D721Med (cell line): Measurements from ENCODE around the gene TNN.

Source experiments
- DNase-seq: peaks from one replicate; pipeline ENCODE4 v3.0.0; 2011; ENCODE audit warnings: low spot score; ENCODE audit not compliant: insufficient read length
- FAIRE-seq: peaks from 2 replicates; lab custom pipeline; 2011; peaks lifted over from hg19 to GRCh38; lab: Jason Lieb, UNC
- TF ChIP-seq, protein P1 (sequence below): IDR thresholded peaks from 2 replicates; pipeline ENCODE4 v1.5.1; 2012; ENCODE audit warnings: mild to moderate bottlenecking, control low read depth; ENCODE audit not compliant: insufficient read depth; ENCODE audit errors: missing control alignments

The TNN gene

GRCh38 chr1:175078629-175079028 lies 11.0 kb downstream of the TNN start:
- TF ChIP-seq, protein P1, sequence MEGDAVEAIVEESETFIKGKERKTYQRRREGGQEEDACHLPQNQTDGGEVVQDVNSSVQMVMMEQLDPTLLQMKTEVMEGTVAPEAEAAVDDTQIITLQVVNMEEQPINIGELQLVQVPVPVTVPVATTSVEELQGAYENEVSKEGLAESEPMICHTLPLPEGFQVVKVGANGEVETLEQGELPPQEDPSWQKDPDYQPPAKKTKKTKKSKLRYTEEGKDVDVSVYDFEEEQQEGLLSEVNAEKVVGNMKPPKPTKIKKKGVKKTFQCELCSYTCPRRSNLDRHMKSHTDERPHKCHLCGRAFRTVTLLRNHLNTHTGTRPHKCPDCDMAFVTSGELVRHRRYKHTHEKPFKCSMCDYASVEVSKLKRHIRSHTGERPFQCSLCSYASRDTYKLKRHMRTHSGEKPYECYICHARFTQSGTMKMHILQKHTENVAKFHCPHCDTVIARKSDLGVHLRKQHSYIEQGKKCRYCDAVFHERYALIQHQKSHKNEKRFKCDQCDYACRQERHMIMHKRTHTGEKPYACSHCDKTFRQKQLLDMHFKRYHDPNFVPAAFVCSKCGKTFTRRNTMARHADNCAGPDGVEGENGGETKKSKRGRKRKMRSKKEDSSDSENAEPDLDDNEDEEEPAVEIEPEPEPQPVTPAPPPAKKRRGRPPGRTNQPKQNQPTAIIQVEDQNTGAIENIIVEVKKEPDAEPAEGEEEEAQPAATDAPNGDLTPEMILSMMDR, result no peak
- no peak for DNase-seq
- FAIRE-seq, result no peak

DNA sequence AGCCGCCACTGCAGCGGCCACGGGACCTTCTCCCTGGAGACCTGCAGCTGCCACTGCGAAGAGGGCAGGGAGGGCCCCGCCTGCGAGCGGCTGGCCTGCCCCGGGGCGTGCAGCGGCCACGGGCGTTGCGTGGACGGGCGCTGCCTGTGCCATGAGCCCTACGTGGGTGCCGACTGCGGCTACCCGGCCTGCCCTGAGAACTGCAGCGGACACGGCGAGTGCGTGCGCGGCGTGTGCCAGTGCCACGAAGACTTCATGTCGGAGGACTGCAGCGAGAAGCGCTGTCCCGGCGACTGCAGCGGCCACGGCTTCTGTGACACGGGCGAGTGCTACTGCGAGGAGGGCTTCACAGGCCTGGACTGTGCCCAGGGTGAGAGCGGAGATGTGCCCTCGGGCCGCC lies 11.7 kb downstream of the TNN start:
- TF ChIP-seq, protein P1, result no peak
- FAIRE-seq (no peak), DNase-seq (no peak)

DNA sequence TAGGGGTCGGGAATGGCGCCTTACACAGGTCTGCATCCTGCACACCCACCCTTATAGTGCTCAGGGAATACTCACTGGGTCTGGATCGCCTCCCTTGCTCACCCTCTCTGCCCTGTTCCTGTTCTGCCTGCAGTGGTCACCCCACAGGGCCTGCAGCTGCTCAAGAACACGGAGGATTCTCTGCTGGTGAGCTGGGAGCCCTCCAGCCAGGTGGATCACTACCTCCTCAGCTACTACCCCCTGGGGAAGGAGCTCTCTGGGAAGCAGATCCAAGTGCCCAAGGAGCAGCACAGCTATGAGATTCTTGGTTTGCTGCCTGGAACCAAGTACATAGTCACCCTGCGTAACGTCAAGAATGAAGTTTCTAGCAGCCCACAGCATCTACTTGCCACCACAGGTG lies 12.4 kb downstream of the TNN start:
- TF ChIP-seq, protein P1, result no peak
- FAIRE-seq (no peak), DNase-seq (no peak)

DNA sequence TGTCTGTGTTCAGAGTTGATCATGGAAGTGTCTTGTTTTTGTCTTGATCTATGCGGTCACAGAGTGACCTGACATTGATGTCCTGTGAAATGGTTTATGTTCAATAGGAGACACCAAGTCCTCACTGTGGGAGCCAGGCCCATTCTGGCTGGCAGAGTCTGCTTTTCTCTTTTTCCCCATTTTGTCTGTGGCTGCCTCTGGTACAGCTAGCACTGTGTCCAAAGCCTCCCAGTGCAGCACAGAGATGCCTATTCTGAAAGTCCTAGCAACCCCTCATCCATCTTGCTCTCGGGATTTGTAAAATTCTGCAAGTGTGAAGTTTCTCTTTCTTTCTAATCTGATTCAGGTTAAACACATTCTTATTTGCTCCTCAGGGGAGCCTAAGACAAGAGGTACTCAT lies 14.3 kb downstream of the TNN start:
- DNase-seq, result no peak
- TF ChIP-seq, protein P1, result no peak
- no peak for FAIRE-seq

- TF ChIP-seq, protein P1, result no peak
- no peak for FAIRE-seq
- DNase-seq, result no peak
Measured at GRCh38 chr1:175088525-175088951, 20.9 kb downstream of the TNN start.

- DNase-seq, result no peak
- no peak for FAIRE-seq
- TF ChIP-seq, protein P1, result no peak
Measured at GRCh38 chr1:175089136-175089718, 21.6 kb downstream of the TNN start.

- FAIRE-seq (no peak), DNase-seq (no peak)
- TF ChIP-seq, protein P1, result no peak
Measured at GRCh38 chr1:175090780-175091179, 23.1 kb downstream of the TNN start.
